Transverse colon (tissue), 4 donors: ENCODE data around the gene TSPYL6. TPM values are rescaled to one million over a fixed set of nuclear protein-coding genes. Genes with fewer than 3 reads are reported as not detected.
"Not testable (repeated sequence)": the region's sequence is repeated elsewhere in the genome, so short reads cannot be mapped to it uniquely, and the experiment has no call there.

ENCODE experiments used
- DNase-seq: peaks from one replicate; pipeline ENCODE4 v3.0.0-alpha.2; 2019
- H3K27ac ChIP-seq, 4 donors: fragments of 200-600 bp; sonication (generic); 2 replicates each; pipeline ENCODE4 v1.5.1; 2016 to 2018; ENCODE audit warnings: inconsistent platforms in 4 of 4
- H3K27me3 ChIP-seq: fragments of 200-600 bp; sonication (generic); 2 replicates; pipeline ENCODE4 v1.5.1; 2017; ENCODE audit warnings: inconsistent platforms
- H3K36me3 ChIP-seq, 4 donors: fragments of 200-600 bp; sonication (generic); 2 replicates each; pipeline ENCODE4 v1.5.1; 2017 to 2019; ENCODE audit warnings: inconsistent platforms in 4 of 4
- H3K4me1 ChIP-seq, 4 donors: fragments of 200-600 bp; sonication (generic); 2 replicates each; pipeline ENCODE4 v1.5.1; 2017 to 2020; ENCODE audit warnings: inconsistent platforms in 4 of 4
- H3K4me3 ChIP-seq, 4 donors: fragments of 200-600 bp; sonication (generic); 1 replicate in 1 of 4; 2 replicates in 3 of 4; pipeline versions ENCODE4 v1.5.1 to v1.6.1; 2017 to 2019; ENCODE audit warnings: inconsistent platforms in 4 of 4
- H3K9me3 ChIP-seq, 2 donors: fragments of 200-600 bp; sonication (generic); 2 replicates each; pipeline ENCODE4 v1.5.1; 2017 to 2019; ENCODE audit warnings: inconsistent platforms in 2 of 2
- CTCF ChIP-seq, 5 experiments: fragments of 200-600 bp in 3 of 5; fragments of 450-650 bp in 2 of 5; sonication (generic) in 3 of 5; IDR thresholded peaks; 1 replicate in 2 of 5; 2 replicates in 3 of 5; pipeline ENCODE4 v1.5.1; 2016 to 2017; ENCODE audit warnings: antibody characterized with exemption in 5 of 5, inconsistent platforms in 3 of 5, mild to moderate bottlenecking in 2 of 5, moderate library complexity in 1 of 5
- EP300 ChIP-seq: sonication (generic); formaldehyde crosslinking; IDR thresholded peaks from one replicate; pipeline ENCODE4 v1.6.1; 2017; ENCODE audit warnings: antibody characterized with exemption, low read depth
- POLR2A ChIP-seq: fragments of 450-650 bp; IDR thresholded peaks from one replicate; pipeline ENCODE4 v1.6.1; 2016; ENCODE audit warnings: antibody characterized with exemption, mild to moderate bottlenecking, moderate library complexity
- POLR2AphosphoS5 ChIP-seq, 3 donors: sonication (generic); formaldehyde crosslinking; IDR thresholded peaks; one replicate each; pipeline ENCODE4 v1.6.1; 2016; ENCODE audit warnings: antibody characterized with exemption in 3 of 3
- WGBS, 2 donors: methylation state at CpG; one replicate each; pipeline ENCODE4 v1.1.5; 2018; ENCODE audit warnings: low coverage in 1 of 2; 5-methylcytosine and 5-hydroxymethylcytosine counted together
- in situ Hi-C, 4 donors: fragments of 200-750 bp; cut with MboI; loops; one replicate each; pipeline versions ENCODE4 v1.15.0 to v1.15.1; 2017; ENCODE audit warnings: low sequenced_read_pairs in 3 of 4, low pct_ligation_motif_present in 1 of 4, low pct_unique_long_range_greater_than_20kb in 1 of 4
- intact Hi-C: fragments of 100-400 bp; cut with DNase I; formaldehyde crosslinking; loops from one replicate; pipeline ENCODE4 v1.15.1; 2023; ENCODE audit warnings: low total_unique reads
- total RNA-seq, 4 donors: library from RNA; depleted of rRNA; stranded (reverse); fragments of >200 nt; gene quantifications; one replicate each; pipeline ENCODE4 v1.1.0, GENCODE V29; 2016

The TSPYL6 gene
- total RNA-seq, 4 donors from 2014 or later, result not detected

GRCh38 chr2:54271843-54272627 lies 16.0 kb upstream of the TSPYL6 start:
- Histone ChIP-seq H3K27me3 (no peaks in the 10 kb centered on the region), H3K9me3 (no peaks in the 10 kb centered on the region), H3K4me1 (no peaks in the 10 kb centered on the region), H3K4me3 (no peak overlapping the region), H3K36me3 (no peaks in the 10 kb centered on the region), H3K27ac (no peak overlapping the region)
- no peak for DNase-seq
- intact Hi-C loops (no loop called here), in situ Hi-C loops (no loop called here)
- TF ChIP-seq POLR2AphosphoS5 (IDR thresholded peaks at IDR 0.05), result no peak
- no peak for TF ChIP-seq POLR2A
- WGBS, 2 donors, result 79 to 80% methylated on average over 3 to 6 of the region's 6 CpGs

GRCh38 chr2:54271189-54271588 lies 15.2 kb upstream of the TSPYL6 start:
- H3K4me3 ChIP-seq, result no peak overlapping the region
- WGBS, 2 donors, result 83 to 87% methylated on average over 2 to 4 of the region's 4 CpGs
- no peaks in the 10 kb centered on the region for H3K36me3 ChIP-seq
- TF ChIP-seq POLR2A (no peak), EP300 (no peak), POLR2AphosphoS5 (IDR thresholded peaks at IDR 0.05) (no peak)
- in situ Hi-C loops, result no loop called here
- H3K9me3 ChIP-seq, result no peaks in the 10 kb centered on the region
- no peaks in the 10 kb centered on the region for H3K27me3 ChIP-seq
- H3K4me1 ChIP-seq, result no peaks in the 10 kb centered on the region
- no peak overlapping the region for H3K27ac ChIP-seq
- DNase-seq, result no peak
- intact Hi-C loops, result no loop called here

- Histone ChIP-seq H3K4me1 (no peaks in the 10 kb centered on the region), H3K36me3 (no peaks in the 10 kb centered on the region), H3K27me3 (no peaks in the 10 kb centered on the region), H3K9me3 (no peaks in the 10 kb centered on the region), H3K4me3 (no peak overlapping the region), H3K27ac (no peak overlapping the region)
- no peak for DNase-seq
- no peak for TF ChIP-seq EP300
- TF ChIP-seq POLR2AphosphoS5 (IDR thresholded peaks at IDR 0.05), result no peak
- TF ChIP-seq POLR2A, result no peak
- no peak for TF ChIP-seq CTCF (IDR thresholded peaks at IDR 0.05)
- intact Hi-C loops, result no loop called here
- WGBS, 2 donors, result 85 to 100% methylated on average over 1 of the region's 1 CpG
- in situ Hi-C loops, result no loop called here
Measured at GRCh38 chr2:54267577-54267976, 11.5 kb upstream of the TSPYL6 start.

GRCh38 chr2:54265081-54265480 lies 9.1 kb upstream of the TSPYL6 start:
- H3K4me3 ChIP-seq, intact Hi-C loops, in situ Hi-C loops, H3K27me3 ChIP-seq, H3K4me1 ChIP-seq, H3K9me3 ChIP-seq, H3K27ac ChIP-seq, DNase-seq, H3K36me3 ChIP-seq: not testable (repeated sequence)
- 67 to 85% methylated on average over 1 of the region's 1 CpG for WGBS, 2 donors

- in situ Hi-C loops (no loop called here), intact Hi-C loops (no loop called here)
- WGBS, 2 donors, result 69 to 81% methylated on average over 2 of the region's 2 CpGs
- Histone ChIP-seq H3K4me1 (no peaks in the 10 kb centered on the region), H3K36me3 (no peaks in the 10 kb centered on the region), H3K9me3 (no peaks in the 10 kb centered on the region), H3K4me3 (no peak overlapping the region), H3K27me3 (no peaks in the 10 kb centered on the region), H3K27ac (no peak overlapping the region)
- no peak for TF ChIP-seq POLR2AphosphoS5 (IDR thresholded peaks at IDR 0.05)
- TF ChIP-seq EP300, result no peak
- TF ChIP-seq POLR2A, result no peak
- no peak for TF ChIP-seq CTCF (IDR thresholded peaks at IDR 0.05)
- DNase-seq, result no peak
Measured at GRCh38 chr2:54262015-54262765, 6.2 kb upstream of the TSPYL6 start.
